HG02763 (cell line): Measurements from ENCODE around the gene NUDCD3.

ENCODE experiments used
- ATAC-seq: cut with Tn5 transposase; IDR thresholded peaks from one replicate; pipeline ENCODE4 v1.9.1; 2021; ENCODE audit warnings: mild to moderate bottlenecking, moderate library complexity; ENCODE audit not compliant: unreplicated experiment

The NUDCD3 gene

GRCh38 chr7:44402401-44403060, 87.9 kb downstream of the NUDCD3 start:
- no peak for ATAC-seq

GRCh38 chr7:44401692-44402091, 88.8 kb downstream of the NUDCD3 start:
- no peak for ATAC-seq

- ATAC-seq = no peak
Measured at GRCh38 chr7:44400033-44400511, 90.4 kb downstream of the NUDCD3 start.

- no peak for ATAC-seq
Measured at GRCh38 chr7:44398953-44399574, 91.4 kb downstream of the NUDCD3 start.

GRCh38 chr7:44398511-44398911, 91.9 kb downstream of the NUDCD3 start:
- no peak for ATAC-seq

- ATAC-seq = no peak
Measured at GRCh38 chr7:44396931-44397545, 93.4 kb downstream of the NUDCD3 start.

- ATAC-seq = no peak
Measured at GRCh38 chr7:44396496-44396895, 94.0 kb downstream of the NUDCD3 start.

- ATAC-seq = no peak
Measured at GRCh38 chr7:44395067-44395466, 95.4 kb downstream of the NUDCD3 start.

- no peak for ATAC-seq
Measured at GRCh38 chr7:44394636-44395035, 95.8 kb downstream of the NUDCD3 start.

- no peak for ATAC-seq
Measured at GRCh38 chr7:44394112-44394447, 96.4 kb downstream of the NUDCD3 start.

GRCh38 chr7:44393238-44394111, 97.0 kb downstream of the NUDCD3 start:
- ATAC-seq = no peak

- ATAC-seq = no peak
Measured at GRCh38 chr7:44392618-44393010, 97.8 kb downstream of the NUDCD3 start.

GRCh38 chr7:44391746-44392617, 98.5 kb downstream of the NUDCD3 start:
- no peak for ATAC-seq

- ATAC-seq = no peak
Measured at GRCh38 chr7:44391171-44391570, 99.3 kb downstream of the NUDCD3 start.

GRCh38 chr7:44390701-44391100, 99.8 kb downstream of the NUDCD3 start:
- ATAC-seq = no peak

GRCh38 chr7:44388089-44388970, 102.1 kb downstream of the NUDCD3 start:
- no peak for ATAC-seq

GRCh38 chr7:44387389-44387788, 103.1 kb downstream of the NUDCD3 start:
- no peak for ATAC-seq

GRCh38 chr7:44386139-44386913, 104.1 kb downstream of the NUDCD3 start:
- no peak for ATAC-seq
